Measurements from ENCODE around the gene KRTAP2-3.
"Not testable (repeated sequence)": the region's sequence is repeated elsewhere in the genome, so short reads cannot be mapped to it uniquely, and the experiment has no call there.

The KRTAP2-3 gene

DNA sequence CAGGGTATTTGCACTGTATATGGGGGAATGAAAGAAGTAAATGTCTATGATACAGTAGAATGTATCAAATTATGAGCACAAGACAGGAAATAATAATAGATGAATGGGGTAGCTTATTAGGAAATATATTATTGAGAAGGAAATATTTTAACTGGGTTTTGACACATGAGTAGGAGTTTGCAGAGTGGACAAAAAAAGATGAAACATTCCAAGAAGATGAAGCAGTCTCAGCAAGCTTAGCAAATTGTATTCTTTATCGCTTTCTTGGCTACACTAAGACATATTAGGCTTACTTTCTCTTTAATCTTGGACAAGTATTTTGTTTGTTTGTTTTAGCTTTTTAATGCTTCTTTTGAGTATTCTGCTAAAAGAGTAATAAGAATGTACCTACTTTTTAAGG is 44.0 kb upstream of the KRTAP2-3 start:
- Histone ChIP-seq H2BK5ac (ENCODE audit: low read length) (no peak overlapping the region), H3K36me3 (ENCODE audit: control insufficient read depth, insufficient read depth, low read length) (no peaks in the 10 kb centered on the region), H3K4me1 (ENCODE audit: control insufficient read depth, low read depth, low read length) (no peaks in the 10 kb centered on the region), H3K4ac (ENCODE audit: low read depth, low read length) (no peak overlapping the region), H3K9ac (ENCODE audit: low read length) (no peak overlapping the region), H3K27ac (ENCODE audit: low read depth, low read length) (no peak overlapping the region), H3K56ac (ENCODE audit: low read length) (no peak overlapping the region), H2AK5ac (ENCODE audit: low read length) (no peak overlapping the region), H2BK120ac (ENCODE audit: low read depth, low read length) (no peak overlapping the region), H4K8ac (ENCODE audit: low read depth, low read length) (no peak overlapping the region), H3K79me1 (ENCODE audit: low read length) (no peaks in the 10 kb centered on the region), H3K23ac (ENCODE audit: low read length) (no peak overlapping the region), H2BK15ac (replicated peaks; ENCODE audit: low read depth) (no peak overlapping the region), H3K18ac (ENCODE audit: low read length) (no peak overlapping the region), H3K4me3 (ENCODE audit: low read length) (no peak overlapping the region), H4K5ac (ENCODE audit: low read length) (no peak overlapping the region), H3K27me3 (ENCODE audit: insufficient read depth, low read length, poor library complexity) (no peaks in the 10 kb centered on the region), H3K4me2 (ENCODE audit: low read length) (no peak overlapping the region), H3K79me2 (ENCODE audit: control insufficient read depth, insufficient read depth, low read length) (no peaks in the 10 kb centered on the region)
- no CpG with 5 or more reads among the region's 1 CpG for WGBS (ENCODE audit: extremely low coverage, insufficient coverage, low lambda C conversion rate)
- DNase-seq: no peak

DNA sequence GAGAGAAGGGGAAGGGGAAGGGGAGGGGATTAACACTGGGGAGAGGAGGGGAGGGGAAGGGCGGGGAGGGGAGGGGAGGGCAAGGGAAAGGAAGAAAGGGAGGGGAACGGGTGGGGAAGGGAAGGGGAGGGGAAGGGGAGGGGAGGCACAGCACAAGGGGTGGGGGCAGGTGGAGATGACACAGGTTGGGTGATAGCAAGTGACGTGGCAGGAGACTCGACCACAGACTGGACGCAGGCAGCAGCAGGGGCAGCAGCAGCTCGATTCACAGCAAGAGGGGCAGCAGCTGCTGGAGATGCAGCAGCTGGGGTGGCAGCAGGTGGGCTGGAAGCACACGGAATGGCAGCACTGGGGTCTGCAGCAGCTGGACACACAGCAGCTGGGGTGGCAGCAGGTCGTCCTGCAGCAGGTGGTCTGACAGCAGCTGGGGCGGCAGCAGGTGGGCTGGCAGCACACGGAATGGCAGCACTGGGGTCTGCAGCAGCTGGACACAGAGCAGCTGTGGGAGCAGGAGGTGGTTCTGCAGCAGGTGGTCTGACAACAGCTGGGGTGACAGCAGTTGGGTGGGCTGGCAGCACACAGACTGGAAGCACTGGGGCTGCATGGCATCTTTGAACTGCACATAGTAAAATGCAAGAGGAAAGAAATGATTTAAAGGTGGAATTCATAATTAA is 41.8 kb upstream of the KRTAP2-3 start, which contains the start of gene KRTAP4-16:
Gene KRTAP4-16 (minus strand): TSS at position 624 of the 674 bp plus-strand sequence. CDS start 0 bp downstream, at position 624.
- no peak within 1 kb of the TSS for H3K56ac ChIP-seq (ENCODE audit: low read length)
- H2BK120ac ChIP-seq (ENCODE audit: low read depth, low read length): no peak within 1 kb of the TSS
- no peak within 1 kb of the TSS for H2AK5ac ChIP-seq (ENCODE audit: low read length)
- H4K8ac ChIP-seq (ENCODE audit: low read depth, low read length): no peak within 1 kb of the TSS
- H3K79me1 ChIP-seq (ENCODE audit: low read length): no peaks in the 10 kb centered on the region
- H4K5ac ChIP-seq (ENCODE audit: low read length): no peak within 1 kb of the TSS
- no peak for DNase-seq
- no peak within 1 kb of the TSS for H3K27ac ChIP-seq (ENCODE audit: low read depth, low read length)
- H3K4ac ChIP-seq (ENCODE audit: low read depth, low read length): no peak within 1 kb of the TSS
- no peak within 1 kb of the TSS for H3K18ac ChIP-seq (ENCODE audit: low read length)
- H3K4me2 ChIP-seq (ENCODE audit: low read length): no peak within 1 kb of the TSS
- H3K79me2 ChIP-seq (ENCODE audit: control insufficient read depth, insufficient read depth, low read length): no peaks in the 10 kb centered on the region
- no peak within 1 kb of the TSS for H3K4me3 ChIP-seq (ENCODE audit: low read length)
- no peak within 1 kb of the TSS for H3K9ac ChIP-seq (ENCODE audit: low read length)
- no peak within 1 kb of the TSS for H3K23ac ChIP-seq (ENCODE audit: low read length)
- no CpG with 5 or more reads among the region's 10 CpGs for WGBS (ENCODE audit: extremely low coverage, insufficient coverage, low lambda C conversion rate)
- no peak within 1 kb of the TSS for H2BK15ac ChIP-seq (replicated peaks; ENCODE audit: low read depth)
- H2BK5ac ChIP-seq (ENCODE audit: low read length): no peak within 1 kb of the TSS
- H3K27me3 ChIP-seq (ENCODE audit: insufficient read depth, low read length, poor library complexity): no peaks in the 10 kb centered on the region
- H3K36me3 ChIP-seq (ENCODE audit: control insufficient read depth, insufficient read depth, low read length): no peaks in the 10 kb centered on the region
- no peaks in the 10 kb centered on the region for H3K4me1 ChIP-seq (ENCODE audit: control insufficient read depth, low read depth, low read length)

DNA sequence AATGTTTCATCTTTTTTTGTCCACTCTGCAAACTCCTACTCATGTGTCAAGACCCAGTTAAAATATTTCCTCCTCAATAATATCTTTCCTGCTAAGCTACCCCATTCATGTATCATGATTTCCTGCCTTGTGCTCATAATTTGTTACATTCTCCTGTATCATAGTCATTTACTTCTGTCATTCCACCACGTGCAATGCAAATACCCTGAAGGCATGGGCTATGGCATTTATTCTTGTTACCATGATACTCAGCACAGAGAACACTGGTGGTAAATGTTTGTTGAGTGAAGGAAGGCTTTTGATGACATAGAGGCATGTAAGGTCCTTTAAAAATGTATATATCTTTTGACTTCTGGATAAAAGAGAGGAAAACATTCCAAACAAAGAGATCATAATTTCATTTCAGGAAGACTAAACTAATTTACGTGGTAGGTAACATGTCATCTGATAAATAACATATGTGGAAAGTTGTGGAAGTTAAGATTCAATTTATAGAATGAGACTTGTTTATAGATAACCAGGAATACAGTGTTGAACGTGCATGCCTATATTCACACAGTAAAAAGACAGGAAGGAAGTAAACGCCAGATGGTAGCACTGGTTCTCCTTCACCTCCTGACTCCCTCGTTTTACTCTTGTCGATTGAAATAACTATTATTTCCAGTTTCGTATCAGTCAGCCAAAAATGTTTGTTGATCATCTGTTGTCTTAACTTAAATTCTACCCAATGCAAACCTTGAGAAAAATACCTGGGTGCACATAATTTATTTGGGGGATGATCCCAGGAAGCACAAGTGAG is 40.0 kb upstream of the KRTAP2-3 start:
- not testable (repeated sequence) for H3K18ac ChIP-seq (ENCODE audit: low read length); H3K9ac ChIP-seq (ENCODE audit: low read length); H4K5ac ChIP-seq (ENCODE audit: low read length); H2BK5ac ChIP-seq (ENCODE audit: low read length); H3K79me1 ChIP-seq (ENCODE audit: low read length); H3K4me3 ChIP-seq (ENCODE audit: low read length); H2BK15ac ChIP-seq (replicated peaks; ENCODE audit: low read depth); H2AK5ac ChIP-seq (ENCODE audit: low read length); H2BK120ac ChIP-seq (ENCODE audit: low read depth, low read length); H3K36me3 ChIP-seq (ENCODE audit: control insufficient read depth, insufficient read depth, low read length); H4K8ac ChIP-seq (ENCODE audit: low read depth, low read length); H3K27ac ChIP-seq (ENCODE audit: low read depth, low read length); H3K4ac ChIP-seq (ENCODE audit: low read depth, low read length); H3K4me2 ChIP-seq (ENCODE audit: low read length); H3K27me3 ChIP-seq (ENCODE audit: insufficient read depth, low read length, poor library complexity); H3K4me1 ChIP-seq (ENCODE audit: control insufficient read depth, low read depth, low read length); H3K79me2 ChIP-seq (ENCODE audit: control insufficient read depth, insufficient read depth, low read length); DNase-seq; H3K56ac ChIP-seq (ENCODE audit: low read length); H3K23ac ChIP-seq (ENCODE audit: low read length)
- WGBS (ENCODE audit: extremely low coverage, insufficient coverage, low lambda C conversion rate): no CpG with 5 or more reads among the region's 7 CpGs

DNA sequence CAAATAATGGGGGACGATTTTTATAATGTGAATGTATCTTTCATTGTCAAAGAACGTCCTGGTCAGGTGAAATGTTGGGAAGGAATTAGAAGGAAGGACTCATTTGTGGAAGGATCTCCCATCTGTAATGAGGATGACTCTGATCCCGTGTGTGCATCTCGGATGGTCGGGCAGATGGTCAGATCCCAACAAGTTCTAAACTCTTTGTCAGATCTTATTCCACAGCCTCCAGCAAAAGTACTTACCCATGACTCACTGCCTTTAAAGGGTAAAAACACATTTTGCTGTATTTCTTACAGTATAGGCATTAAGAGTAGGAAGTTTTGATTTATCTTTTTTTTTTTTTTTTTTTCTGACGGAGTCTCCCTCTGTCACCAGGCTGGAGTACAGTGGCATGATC is 38.6 kb upstream of the KRTAP2-3 start:
- H3K9ac ChIP-seq (ENCODE audit: low read length): no peak overlapping the region
- no peaks in the 10 kb centered on the region for H3K36me3 ChIP-seq (ENCODE audit: control insufficient read depth, insufficient read depth, low read length)
- H3K79me2 ChIP-seq (ENCODE audit: control insufficient read depth, insufficient read depth, low read length): no peaks in the 10 kb centered on the region
- DNase-seq: no peak
- no peak overlapping the region for H2BK5ac ChIP-seq (ENCODE audit: low read length)
- no peak overlapping the region for H4K5ac ChIP-seq (ENCODE audit: low read length)
- WGBS (ENCODE audit: extremely low coverage, insufficient coverage, low lambda C conversion rate): no CpG with 5 or more reads among the region's 6 CpGs
- H2AK5ac ChIP-seq (ENCODE audit: low read length): no peak overlapping the region
- H3K56ac ChIP-seq (ENCODE audit: low read length): no peak overlapping the region
- H2BK15ac ChIP-seq (replicated peaks; ENCODE audit: low read depth): no peak overlapping the region
- H3K4ac ChIP-seq (ENCODE audit: low read depth, low read length): no peak overlapping the region
- no peaks in the 10 kb centered on the region for H3K79me1 ChIP-seq (ENCODE audit: low read length)
- no peak overlapping the region for H3K4me2 ChIP-seq (ENCODE audit: low read length)
- no peak overlapping the region for H2BK120ac ChIP-seq (ENCODE audit: low read depth, low read length)
- H3K4me1 ChIP-seq (ENCODE audit: control insufficient read depth, low read depth, low read length): no peaks in the 10 kb centered on the region
- H4K8ac ChIP-seq (ENCODE audit: low read depth, low read length): no peak overlapping the region
- no peak overlapping the region for H3K27ac ChIP-seq (ENCODE audit: low read depth, low read length)
- H3K23ac ChIP-seq (ENCODE audit: low read length): no peak overlapping the region
- H3K18ac ChIP-seq (ENCODE audit: low read length): no peak overlapping the region
- H3K27me3 ChIP-seq (ENCODE audit: insufficient read depth, low read length, poor library complexity): no peaks in the 10 kb centered on the region
- H3K4me3 ChIP-seq (ENCODE audit: low read length): no peak overlapping the region

DNA sequence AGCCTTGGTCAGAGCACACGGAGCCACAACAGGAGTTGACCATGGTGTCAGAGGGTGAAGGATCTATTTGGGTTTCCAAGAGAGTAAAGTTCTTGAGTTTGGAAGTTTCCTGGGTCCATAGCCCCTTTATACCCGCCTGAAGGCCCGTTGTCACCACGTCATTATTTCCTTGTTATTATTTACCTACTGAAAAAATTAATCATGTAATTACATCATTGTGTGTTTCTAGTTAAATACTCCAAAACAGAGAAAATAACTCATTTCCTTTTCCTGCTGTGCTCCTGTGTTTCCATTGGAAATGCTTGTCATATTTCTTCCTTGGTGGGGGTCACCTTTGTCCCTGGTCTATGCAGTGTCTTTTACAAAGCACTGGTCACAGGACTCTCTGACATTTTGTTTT is 38.1 kb upstream of the KRTAP2-3 start, which contains the start of gene KRTAP4-8:
Gene KRTAP4-8 (minus strand): TSS at position 101 of the 400 bp plus-strand sequence. CDS start 58 bp downstream, at position 43.
- no peak within 1 kb of the TSS for H3K23ac ChIP-seq (ENCODE audit: low read length)
- no peak within 1 kb of the TSS for H2BK120ac ChIP-seq (ENCODE audit: low read depth, low read length)
- no peak within 1 kb of the TSS for H2BK15ac ChIP-seq (replicated peaks; ENCODE audit: low read depth)
- no peak within 1 kb of the TSS for H4K8ac ChIP-seq (ENCODE audit: low read depth, low read length)
- no peak within 1 kb of the TSS for H3K4ac ChIP-seq (ENCODE audit: low read depth, low read length)
- H3K36me3 ChIP-seq (ENCODE audit: control insufficient read depth, insufficient read depth, low read length): no peaks in the 10 kb centered on the region
- H3K4me3 ChIP-seq (ENCODE audit: low read length): no peak within 1 kb of the TSS
- H2BK5ac ChIP-seq (ENCODE audit: low read length): no peak within 1 kb of the TSS
- no peaks in the 10 kb centered on the region for H3K27me3 ChIP-seq (ENCODE audit: insufficient read depth, low read length, poor library complexity)
- H3K9ac ChIP-seq (ENCODE audit: low read length): no peak within 1 kb of the TSS
- no peaks in the 10 kb centered on the region for H3K79me1 ChIP-seq (ENCODE audit: low read length)
- no peak for DNase-seq
- no CpG with 5 or more reads among the region's 4 CpGs for WGBS (ENCODE audit: extremely low coverage, insufficient coverage, low lambda C conversion rate)
- no peaks in the 10 kb centered on the region for H3K4me1 ChIP-seq (ENCODE audit: control insufficient read depth, low read depth, low read length)
- no peak within 1 kb of the TSS for H3K18ac ChIP-seq (ENCODE audit: low read length)
- no peak within 1 kb of the TSS for H4K5ac ChIP-seq (ENCODE audit: low read length)
- H3K79me2 ChIP-seq (ENCODE audit: control insufficient read depth, insufficient read depth, low read length): no peaks in the 10 kb centered on the region
- no peak within 1 kb of the TSS for H2AK5ac ChIP-seq (ENCODE audit: low read length)
- H3K4me2 ChIP-seq (ENCODE audit: low read length): no peak within 1 kb of the TSS
- H3K27ac ChIP-seq (ENCODE audit: low read depth, low read length): no peak within 1 kb of the TSS
- no peak within 1 kb of the TSS for H3K56ac ChIP-seq (ENCODE audit: low read length)

All from mesendoderm (in vitro differentiated cells).